Measurements from ENCODE around the gene MSX1.

DNA sequence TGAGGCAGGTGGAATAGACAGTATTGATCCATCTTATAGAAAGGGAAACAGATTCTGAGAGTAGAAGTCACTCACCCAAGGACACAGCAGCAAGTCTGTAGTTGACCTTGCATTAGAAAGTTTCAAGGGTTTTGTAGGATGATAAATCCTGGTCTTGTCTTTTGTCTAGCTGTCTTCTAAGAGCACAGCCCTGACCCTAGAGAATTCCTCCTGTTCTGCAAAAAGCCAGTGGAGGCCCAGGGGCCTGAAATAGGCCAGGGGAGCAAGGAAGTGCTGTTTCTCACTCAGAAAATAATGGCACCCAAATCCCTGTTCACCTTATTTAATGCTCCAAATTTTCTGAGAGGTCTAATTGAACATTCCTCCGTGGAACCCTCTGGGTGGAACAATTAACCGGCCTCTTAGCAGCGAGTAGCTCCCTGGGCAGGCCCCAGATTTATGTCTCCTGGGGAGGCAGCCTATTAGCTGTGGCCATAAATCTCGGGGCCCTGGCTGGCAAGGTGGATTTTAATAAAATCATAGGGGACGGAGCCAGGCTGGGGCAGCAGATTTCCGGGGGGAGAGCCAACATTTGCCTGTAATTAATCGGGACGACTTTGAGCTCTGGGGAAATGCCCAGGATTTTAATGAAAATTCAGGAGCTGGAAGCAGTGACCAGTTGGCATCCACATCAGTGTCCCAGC is 49.2 kb upstream of the MSX1 start:
- TF ChIP-seq, protein P1, sequence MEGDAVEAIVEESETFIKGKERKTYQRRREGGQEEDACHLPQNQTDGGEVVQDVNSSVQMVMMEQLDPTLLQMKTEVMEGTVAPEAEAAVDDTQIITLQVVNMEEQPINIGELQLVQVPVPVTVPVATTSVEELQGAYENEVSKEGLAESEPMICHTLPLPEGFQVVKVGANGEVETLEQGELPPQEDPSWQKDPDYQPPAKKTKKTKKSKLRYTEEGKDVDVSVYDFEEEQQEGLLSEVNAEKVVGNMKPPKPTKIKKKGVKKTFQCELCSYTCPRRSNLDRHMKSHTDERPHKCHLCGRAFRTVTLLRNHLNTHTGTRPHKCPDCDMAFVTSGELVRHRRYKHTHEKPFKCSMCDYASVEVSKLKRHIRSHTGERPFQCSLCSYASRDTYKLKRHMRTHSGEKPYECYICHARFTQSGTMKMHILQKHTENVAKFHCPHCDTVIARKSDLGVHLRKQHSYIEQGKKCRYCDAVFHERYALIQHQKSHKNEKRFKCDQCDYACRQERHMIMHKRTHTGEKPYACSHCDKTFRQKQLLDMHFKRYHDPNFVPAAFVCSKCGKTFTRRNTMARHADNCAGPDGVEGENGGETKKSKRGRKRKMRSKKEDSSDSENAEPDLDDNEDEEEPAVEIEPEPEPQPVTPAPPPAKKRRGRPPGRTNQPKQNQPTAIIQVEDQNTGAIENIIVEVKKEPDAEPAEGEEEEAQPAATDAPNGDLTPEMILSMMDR (conservative IDR thresholded peaks at IDR 0.05; ENCODE audit: low read depth, low read length) = no peak
- no peak for TF ChIP-seq EZH2 (IDR thresholded peaks at IDR 0.05; ENCODE audit: borderline replicate concordance, low read depth, low read length, poor library complexity, severe bottlenecking)
